Body of pancreas (tissue), 4 donors: Measurements from ENCODE around the gene CCSER1. TPM values are rescaled to one million over a fixed set of nuclear protein-coding genes. Genes with fewer than 3 reads are reported as not detected.

Experiments
- ATAC-seq: fragments of 150-250 bp; one replicate; pipeline ENCODE4 v1.9.1; 2016
- DNase-seq, 4 donors: peaks; one replicate each; pipeline ENCODE4 v3.0.0-alpha.2; 2019
- H3K27ac ChIP-seq, 4 donors: fragments of 200-600 bp; sonication (generic); 1 replicate in 3 of 4; 2 replicates in 1 of 4; pipeline versions ENCODE4 v1.5.1 to v1.6.1; 2016 to 2019; ENCODE audit warnings: mild to moderate bottlenecking in 1 of 4, mixed read lengths in 1 of 4, moderate library complexity in 1 of 4
- H3K27me3 ChIP-seq, 2 donors: fragments of 200-600 bp; sonication (generic); one replicate each; pipeline ENCODE4 v1.6.0; 2016; ENCODE audit warnings: mild to moderate bottlenecking in 1 of 2
- H3K36me3 ChIP-seq, 2 donors: fragments of 200-600 bp; sonication (generic); replicated peaks in 1 of 2; 2 replicates each; pipeline ENCODE4 v1.5.1; 2016; ENCODE audit warnings: low read depth in 2 of 2; ENCODE audit not compliant: insufficient read depth in 1 of 2
- H3K4me1 ChIP-seq: fragments of 200-600 bp; sonication (generic); one replicate; pipeline ENCODE4 v1.6.0; 2016
- H3K4me3 ChIP-seq, 2 donors: fragments of 200-600 bp; sonication (generic); 1 replicate in 1 of 2; 2 replicates in 1 of 2; pipeline ENCODE4 v1.5.1; 2016 to 2019
- H3K9me3 ChIP-seq, 3 donors: fragments of 200-600 bp; sonication (generic); 1 replicate in 2 of 3; 2 replicates in 1 of 3; pipeline ENCODE4 v1.5.1; 2016
- POLR2A ChIP-seq, 3 donors: fragments of 450-650 bp; IDR thresholded peaks; one replicate each; pipeline ENCODE4 v1.6.1; 2016; ENCODE audit warnings: antibody characterized with exemption in 3 of 3, mild to moderate bottlenecking in 2 of 3
- WGBS, 2 donors: methylation state at CpG; one replicate each; pipeline ENCODE4 v1.1.5; 2017; 5-methylcytosine and 5-hydroxymethylcytosine counted together
- intact Hi-C: fragments of 100-400 bp; cut with DNase I; formaldehyde crosslinking; loops from one replicate; pipeline ENCODE4 v1.15.1; 2023
- total RNA-seq, 2 donors: library from RNA; depleted of rRNA; stranded (reverse); fragments of >200 nt; gene quantifications; one replicate each; pipeline ENCODE4 v1.1.0, GENCODE V29; 2016
- TF ChIP-seq, protein P1 (sequence below), 7 experiments: fragments of 450-650 bp in 4 of 7; fragments of 200-600 bp in 3 of 7; sonication (generic) in 3 of 7; IDR thresholded peaks; one replicate each; pipeline ENCODE4 v1.5.1; 2016 to 2019; ENCODE audit warnings: antibody characterized with exemption in 7 of 7

Gene CCSER1
- total RNA-seq, 2 donors from 2014 or later: 13.2 to 14.5 TPM

DNA sequence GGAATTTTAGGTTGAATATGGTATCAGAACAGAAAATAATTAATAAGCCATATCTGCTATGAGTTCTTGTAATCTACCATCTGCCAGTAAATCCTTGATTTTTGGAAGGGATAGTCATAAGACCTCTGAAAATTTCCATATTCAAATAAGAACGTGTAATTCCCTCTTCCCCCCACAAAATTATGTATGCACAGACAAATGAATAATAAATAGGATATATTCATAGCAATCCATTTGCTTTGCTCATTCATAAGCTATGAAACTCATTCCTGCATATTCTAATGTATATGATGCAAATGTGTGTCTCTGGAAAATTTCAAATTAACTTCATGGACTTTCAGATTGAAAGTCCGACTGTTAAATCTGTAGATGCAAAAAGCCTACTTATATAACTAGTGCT, 1343.5 kb downstream of the CCSER1 start:
- intact Hi-C loops: no loop called here
- Histone ChIP-seq H3K4me1 (no peaks in the 10 kb centered on the region), H3K27me3 (no peaks in the 10 kb centered on the region), H3K4me3 (no peak overlapping the region), H3K27ac (no peak overlapping the region), H3K36me3 (no peaks in the 10 kb centered on the region), H3K9me3 (no peaks in the 10 kb centered on the region)
- WGBS, 2 donors: 66 to 75% methylated on average over 2 of the region's 2 CpGs
- no peak for TF ChIP-seq POLR2A (IDR thresholded peaks at IDR 0.05)
- TF ChIP-seq, protein P1, sequence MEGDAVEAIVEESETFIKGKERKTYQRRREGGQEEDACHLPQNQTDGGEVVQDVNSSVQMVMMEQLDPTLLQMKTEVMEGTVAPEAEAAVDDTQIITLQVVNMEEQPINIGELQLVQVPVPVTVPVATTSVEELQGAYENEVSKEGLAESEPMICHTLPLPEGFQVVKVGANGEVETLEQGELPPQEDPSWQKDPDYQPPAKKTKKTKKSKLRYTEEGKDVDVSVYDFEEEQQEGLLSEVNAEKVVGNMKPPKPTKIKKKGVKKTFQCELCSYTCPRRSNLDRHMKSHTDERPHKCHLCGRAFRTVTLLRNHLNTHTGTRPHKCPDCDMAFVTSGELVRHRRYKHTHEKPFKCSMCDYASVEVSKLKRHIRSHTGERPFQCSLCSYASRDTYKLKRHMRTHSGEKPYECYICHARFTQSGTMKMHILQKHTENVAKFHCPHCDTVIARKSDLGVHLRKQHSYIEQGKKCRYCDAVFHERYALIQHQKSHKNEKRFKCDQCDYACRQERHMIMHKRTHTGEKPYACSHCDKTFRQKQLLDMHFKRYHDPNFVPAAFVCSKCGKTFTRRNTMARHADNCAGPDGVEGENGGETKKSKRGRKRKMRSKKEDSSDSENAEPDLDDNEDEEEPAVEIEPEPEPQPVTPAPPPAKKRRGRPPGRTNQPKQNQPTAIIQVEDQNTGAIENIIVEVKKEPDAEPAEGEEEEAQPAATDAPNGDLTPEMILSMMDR (IDR thresholded peaks at IDR 0.05): no peak
- DNase-seq: no peak
- ATAC-seq: no peak

DNA sequence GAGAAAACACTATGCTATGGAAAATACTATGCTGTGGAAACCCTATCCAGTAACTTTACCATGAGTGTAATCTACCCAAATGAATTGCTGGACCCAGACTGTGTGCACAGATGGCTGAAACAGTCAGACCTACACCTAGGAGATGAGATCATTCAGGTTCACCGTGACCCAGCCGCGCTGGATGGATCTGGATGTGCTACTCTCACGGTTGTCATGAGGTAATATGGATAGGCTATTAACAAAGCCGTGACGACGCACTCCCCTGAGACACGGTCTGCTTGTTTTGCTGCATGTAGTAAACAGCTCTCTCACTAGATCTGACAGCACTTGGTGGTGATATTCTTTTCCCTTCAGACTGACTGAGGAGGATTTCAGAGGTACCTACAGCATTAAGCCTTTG, 1344.1 kb downstream of the CCSER1 start:
- no peaks in the 10 kb centered on the region for H3K36me3 ChIP-seq
- intact Hi-C loops: no loop called here
- H3K27me3 ChIP-seq: no peaks in the 10 kb centered on the region
- TF ChIP-seq, protein P1 (IDR thresholded peaks at IDR 0.05): no peak
- no peak for TF ChIP-seq POLR2A (IDR thresholded peaks at IDR 0.05)
- WGBS, 2 donors: 83 to 86% methylated on average over 8 of the region's 8 CpGs
- no peaks in the 10 kb centered on the region for H3K9me3 ChIP-seq
- DNase-seq (peak in 2 of 4 donors; percentile 3 to 11), ATAC-seq (no peak)
- no peaks in the 10 kb centered on the region for H3K4me1 ChIP-seq
- H3K4me3 ChIP-seq: no peak overlapping the region
- H3K27ac ChIP-seq: no peak overlapping the region

DNA sequence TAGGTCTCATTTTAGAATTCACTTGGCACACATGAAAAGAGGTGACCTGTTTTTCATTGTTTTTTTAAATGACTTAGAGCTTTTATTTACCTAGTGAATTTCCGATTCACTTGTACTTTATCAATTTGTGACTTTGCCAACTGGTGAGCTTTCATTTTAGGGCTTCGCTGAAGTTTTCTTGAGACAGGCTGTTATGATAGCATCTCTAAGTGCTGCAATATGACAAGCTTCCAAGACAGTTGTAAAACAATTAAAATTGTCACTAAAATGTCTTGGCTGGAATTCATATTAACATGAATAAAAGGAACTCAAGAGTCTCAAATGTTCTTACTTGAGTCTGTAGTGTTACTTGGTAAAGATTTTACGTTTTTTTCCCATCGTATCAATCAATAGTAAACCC, 1344.9 kb downstream of the CCSER1 start:
- Histone ChIP-seq H3K9me3 (no peaks in the 10 kb centered on the region), H3K27ac (no peak overlapping the region), H3K4me1 (no peaks in the 10 kb centered on the region), H3K4me3 (no peak overlapping the region), H3K36me3 (no peaks in the 10 kb centered on the region), H3K27me3 (no peaks in the 10 kb centered on the region)
- no peak for DNase-seq
- ATAC-seq: no peak
- intact Hi-C loops: no loop called here
- 16 to 34% methylated on average over 4 of the region's 4 CpGs for WGBS, 2 donors
- TF ChIP-seq, protein P1 (IDR thresholded peaks at IDR 0.05): no peak
- no peak for TF ChIP-seq POLR2A (IDR thresholded peaks at IDR 0.05)

DNA sequence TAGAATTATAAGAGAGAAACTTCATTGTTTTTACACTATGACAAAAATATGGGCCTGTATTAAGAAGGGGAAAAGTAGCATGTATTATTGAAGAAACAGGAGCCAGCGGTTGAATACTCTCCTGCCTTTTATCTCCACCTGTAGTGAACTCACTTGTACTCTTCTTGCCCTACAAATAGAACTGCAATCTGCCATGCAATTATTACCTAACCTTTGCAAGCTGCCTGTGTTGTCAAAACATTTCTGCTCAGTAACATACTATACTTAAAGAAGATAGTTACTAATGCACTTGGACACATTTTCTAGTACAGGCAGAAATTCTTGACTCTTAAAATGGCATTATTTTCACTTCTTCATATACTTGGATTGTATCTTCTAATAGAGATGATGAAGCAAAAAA, 1358.2 kb downstream of the CCSER1 start:
- H3K9me3 ChIP-seq: no peaks in the 10 kb centered on the region
- no peak overlapping the region for H3K4me3 ChIP-seq
- H3K36me3 ChIP-seq: no peaks in the 10 kb centered on the region
- H3K27ac ChIP-seq: no peak overlapping the region
- intact Hi-C loops: no loop called here
- 72 to 90% methylated on average over 1 of the region's 1 CpG for WGBS, 2 donors
- no peaks in the 10 kb centered on the region for H3K4me1 ChIP-seq
- DNase-seq (no peak), ATAC-seq (no peak)
- TF ChIP-seq, protein P1 (IDR thresholded peaks at IDR 0.05): no peak
- no peak for TF ChIP-seq POLR2A (IDR thresholded peaks at IDR 0.05)
- no peaks in the 10 kb centered on the region for H3K27me3 ChIP-seq

DNA sequence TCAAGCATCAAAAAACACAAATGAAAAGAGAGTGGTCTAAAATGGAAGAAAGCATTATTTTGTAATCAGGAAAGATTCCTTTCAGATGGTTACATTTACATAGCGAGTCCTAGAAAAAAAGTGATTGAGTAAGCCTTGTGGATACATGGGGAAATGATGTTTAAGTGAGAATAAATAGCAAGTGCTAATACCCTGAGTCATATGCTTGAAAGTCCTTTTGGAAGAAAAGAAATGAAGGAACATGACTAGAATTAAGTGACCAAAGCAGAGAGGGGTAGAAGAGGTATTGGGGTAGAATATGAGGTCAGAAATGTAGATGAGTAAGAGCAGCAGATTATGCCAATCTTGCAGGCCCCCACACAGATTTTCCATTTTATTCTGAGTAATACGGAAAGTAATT, 1361.8 kb downstream of the CCSER1 start:
- intact Hi-C loops: no loop called here
- TF ChIP-seq POLR2A (IDR thresholded peaks at IDR 0.05): no peak
- TF ChIP-seq, protein P1 (IDR thresholded peaks at IDR 0.05): no peak
- 89 to 93% methylated on average over 2 of the region's 2 CpGs for WGBS, 2 donors
- no peak for ATAC-seq
- Histone ChIP-seq H3K36me3 (no peaks in the 10 kb centered on the region), H3K27me3 (no peaks in the 10 kb centered on the region), H3K27ac (no peak overlapping the region), H3K4me1 (no peaks in the 10 kb centered on the region), H3K4me3 (no peak overlapping the region), H3K9me3 (no peaks in the 10 kb centered on the region)
- DNase-seq: no peak
